SIG-M5 treated with dmso at 0.1 percent for 504 hours (cell line): Measurements from ENCODE around the gene PUM2.

Source experiments
- DNase-seq: peaks from one replicate; lab custom pipeline; 2025; ENCODE audit not compliant: unreplicated experiment; lab: John Stamatoyannopoulos, UW

The PUM2 gene

DNA sequence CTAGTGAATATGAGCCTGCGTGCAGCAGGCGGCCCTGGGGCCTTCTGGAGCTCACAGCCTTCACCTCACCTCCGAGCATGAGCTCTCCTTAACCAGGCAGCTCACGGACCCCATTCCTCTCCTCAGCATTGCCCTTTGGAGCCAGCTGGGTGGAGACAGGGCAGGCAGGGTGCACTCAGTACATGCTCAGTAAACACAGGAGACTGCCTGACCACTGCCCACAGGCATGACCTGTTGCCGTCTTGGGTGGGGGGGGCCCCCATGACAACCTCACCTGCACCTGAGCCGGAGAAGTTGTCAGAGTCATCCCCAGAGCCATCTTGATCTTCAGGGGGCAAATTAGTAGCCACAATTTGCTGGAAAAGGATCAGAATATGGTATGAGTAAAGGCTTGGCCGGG is 145.6 kb downstream of the PUM2 start:
- no peak for DNase-seq

DNA sequence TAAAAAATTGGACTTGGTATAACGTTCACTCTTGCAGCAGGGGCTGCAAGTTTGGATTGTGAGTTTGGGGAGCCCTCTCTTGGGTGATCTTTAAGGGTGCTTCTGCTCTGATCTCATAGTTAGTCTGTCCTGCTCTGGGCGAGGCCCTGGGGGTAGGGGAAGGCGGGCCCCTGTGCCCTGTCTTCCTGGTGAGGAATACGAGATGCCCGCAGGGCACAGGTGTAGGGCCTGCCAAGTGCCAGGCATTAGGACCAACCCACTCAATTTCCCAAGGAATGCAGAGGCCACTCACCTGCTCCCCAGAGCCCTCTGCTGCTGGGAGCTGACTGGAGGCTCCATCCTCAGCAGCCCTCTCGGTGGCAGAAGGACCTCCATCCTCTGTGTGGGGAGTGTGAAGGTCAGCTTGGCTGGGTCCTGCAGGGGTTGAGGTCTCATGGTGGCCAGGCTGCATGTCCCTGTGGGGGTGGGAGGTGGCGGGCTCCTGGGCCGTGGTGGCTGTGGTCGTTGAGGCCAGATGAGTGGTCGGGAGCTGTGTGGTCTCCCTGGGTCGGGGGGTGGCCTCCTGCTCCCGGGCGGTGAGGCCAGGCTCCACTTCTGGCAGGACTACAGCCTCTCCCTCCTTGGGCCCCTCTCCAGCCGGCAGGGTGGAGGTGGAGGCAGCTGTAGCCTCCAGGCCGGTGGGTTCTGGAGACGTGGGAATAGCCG is 147.0 kb downstream of the PUM2 start:
- DNase-seq: no peak

GRCh38 chr2:20203072-20203471 is 147.6 kb downstream of the PUM2 start:
- DNase-seq: no peak

DNA sequence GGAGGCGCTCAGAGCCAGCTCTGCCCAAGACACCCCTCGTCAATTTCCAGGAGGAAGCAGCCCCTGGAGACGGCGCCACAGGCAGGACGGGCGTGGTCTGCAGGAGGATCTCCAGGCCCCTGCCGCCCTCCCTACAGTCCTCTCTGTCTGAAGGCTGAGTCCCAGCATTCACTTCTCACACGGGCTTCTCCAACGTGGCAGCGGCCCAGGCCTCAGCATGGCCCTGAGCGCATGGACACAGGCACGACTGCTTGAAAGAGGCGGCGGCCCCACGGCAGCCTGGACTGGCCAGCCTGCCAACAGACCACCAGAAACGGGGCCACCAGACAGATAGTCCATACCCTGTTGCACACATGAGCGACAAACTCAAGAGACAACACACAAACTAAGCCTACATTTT is 149.0 kb downstream of the PUM2 start:
- no peak for DNase-seq

- no peak for DNase-seq
Measured at GRCh38 chr2:20200697-20201555, 149.7 kb downstream of the PUM2 start.

- DNase-seq: no peak
Measured at GRCh38 chr2:20199633-20200270, 150.9 kb downstream of the PUM2 start.

- DNase-seq: no peak
Measured at GRCh38 chr2:20198796-20199632, 151.6 kb downstream of the PUM2 start.
